Endothelial cell of coronary artery (primary cell): ENCODE measurements around the gene PRKRA. TPM values are rescaled to one million over a fixed set of nuclear protein-coding genes. Genes with fewer than 3 reads are reported as not detected.

ENCODE experiments used
- total RNA-seq: library from RNA; depleted of rRNA; stranded (reverse); fragments of >200 nt; gene quantifications from 2 replicates; pipeline ENCODE4 v1.2.3, GENCODE V29; 2014

Gene PRKRA
- total RNA-seq: 31.1 and 40.7 TPM in 2 replicates

DNA sequence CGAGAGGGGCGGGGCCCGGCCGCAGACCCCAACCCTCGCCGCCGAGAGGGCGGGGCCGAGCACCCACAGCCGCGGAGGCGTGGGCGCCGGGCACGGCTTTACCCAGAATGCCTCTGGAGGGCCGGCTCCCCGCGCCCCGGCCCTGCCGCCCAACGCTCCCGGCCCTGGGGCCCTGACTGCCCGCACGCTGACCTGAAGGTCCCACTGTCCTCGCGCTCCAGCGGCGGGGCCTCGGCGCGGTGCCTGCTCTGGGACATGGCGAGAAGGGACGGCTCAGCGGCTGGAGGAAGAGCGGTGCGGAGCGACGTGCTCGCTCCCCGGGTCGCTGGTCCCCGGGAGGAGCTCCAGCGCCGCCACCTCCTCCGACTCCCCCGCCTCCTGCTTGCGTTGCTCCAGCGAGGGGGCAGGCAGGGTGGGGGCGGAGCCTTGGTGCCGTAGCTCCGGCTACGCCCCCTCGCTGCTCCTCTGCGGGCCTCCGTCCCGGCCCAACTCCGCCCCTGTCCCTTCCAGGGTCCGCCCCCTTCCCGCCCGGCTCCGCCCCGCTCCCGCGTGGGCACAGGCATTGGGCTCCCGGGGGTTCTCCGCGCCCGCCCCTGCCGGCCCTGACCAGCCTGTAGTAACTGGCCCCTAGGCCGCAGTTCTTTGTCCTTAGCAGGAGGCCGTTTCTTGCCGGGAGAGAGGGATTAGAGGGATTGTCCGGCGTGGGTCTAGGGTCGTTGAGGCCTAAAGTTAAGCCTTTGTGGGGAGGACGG is at the start of gene PRKRA, which contains the start of gene PJVK:
PRKRA (minus strand) TSS at position 402 of the 752 bp plus-strand sequence; CDS start at position 257, 145 bp downstream.
PJVK (plus strand) TSS at position 605 of the 752 bp plus-strand sequence. CDS start 2,032 bp downstream, outside the sequence.

GRCh38 chr2:178480227-178481181 is 29.5 kb upstream of the PRKRA start, which contains the start of gene PLEKHA3:
Gene PLEKHA3 (plus strand): TSS chr2:178480457. CDS start chr2:178480870, 413 bp downstream.

GRCh38 chr2:178478439-178479274 is 27.7 kb upstream of the PRKRA start, which contains the start of gene FKBP7:
Gene FKBP7 (minus strand): TSS chr2:178478600. CDS start chr2:178478499, 101 bp downstream.

Other genes with a start within 250 kb of the PRKRA start
- 0.54 and 0.66 TPM in 2 replicates for gene PJVK, start 203 bp upstream of the PRKRA start, total RNA-seq
- gene FKBP7, start 27.4 kb upstream of the PRKRA start, total RNA-seq: 24.3 and 26.7 TPM in 2 replicates
- 5.8 and 8.9 TPM in 2 replicates for gene PLEKHA3, start 29.3 kb upstream of the PRKRA start, total RNA-seq